ENCODE measurements around the gene SEMA7A.

DNA sequence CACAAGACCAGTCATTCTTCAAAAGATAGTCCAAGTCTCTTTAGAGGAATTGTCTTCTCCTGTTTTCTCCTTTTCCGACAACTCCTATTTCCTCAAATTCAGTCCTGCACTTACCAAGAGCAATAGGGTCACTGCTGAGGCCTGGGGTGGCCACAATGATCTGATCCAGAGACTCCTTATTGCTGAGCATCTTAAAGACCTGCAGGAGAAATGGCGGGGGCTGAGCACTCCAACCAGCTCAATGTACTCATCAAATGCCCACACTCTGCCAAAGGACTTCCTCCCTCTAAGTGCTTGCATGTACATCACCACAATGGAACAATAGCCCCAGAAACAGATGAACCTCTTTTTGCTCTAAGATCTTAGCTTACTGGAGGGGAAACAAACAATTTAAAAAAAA is 17.6 kb upstream of the SEMA7A start:
- TF ChIP-seq POLR2AphosphoS5 (IDR thresholded peaks at IDR 0.05; ENCODE audit: low read depth, low read length), result no peak
- TF ChIP-seq, protein P1, sequence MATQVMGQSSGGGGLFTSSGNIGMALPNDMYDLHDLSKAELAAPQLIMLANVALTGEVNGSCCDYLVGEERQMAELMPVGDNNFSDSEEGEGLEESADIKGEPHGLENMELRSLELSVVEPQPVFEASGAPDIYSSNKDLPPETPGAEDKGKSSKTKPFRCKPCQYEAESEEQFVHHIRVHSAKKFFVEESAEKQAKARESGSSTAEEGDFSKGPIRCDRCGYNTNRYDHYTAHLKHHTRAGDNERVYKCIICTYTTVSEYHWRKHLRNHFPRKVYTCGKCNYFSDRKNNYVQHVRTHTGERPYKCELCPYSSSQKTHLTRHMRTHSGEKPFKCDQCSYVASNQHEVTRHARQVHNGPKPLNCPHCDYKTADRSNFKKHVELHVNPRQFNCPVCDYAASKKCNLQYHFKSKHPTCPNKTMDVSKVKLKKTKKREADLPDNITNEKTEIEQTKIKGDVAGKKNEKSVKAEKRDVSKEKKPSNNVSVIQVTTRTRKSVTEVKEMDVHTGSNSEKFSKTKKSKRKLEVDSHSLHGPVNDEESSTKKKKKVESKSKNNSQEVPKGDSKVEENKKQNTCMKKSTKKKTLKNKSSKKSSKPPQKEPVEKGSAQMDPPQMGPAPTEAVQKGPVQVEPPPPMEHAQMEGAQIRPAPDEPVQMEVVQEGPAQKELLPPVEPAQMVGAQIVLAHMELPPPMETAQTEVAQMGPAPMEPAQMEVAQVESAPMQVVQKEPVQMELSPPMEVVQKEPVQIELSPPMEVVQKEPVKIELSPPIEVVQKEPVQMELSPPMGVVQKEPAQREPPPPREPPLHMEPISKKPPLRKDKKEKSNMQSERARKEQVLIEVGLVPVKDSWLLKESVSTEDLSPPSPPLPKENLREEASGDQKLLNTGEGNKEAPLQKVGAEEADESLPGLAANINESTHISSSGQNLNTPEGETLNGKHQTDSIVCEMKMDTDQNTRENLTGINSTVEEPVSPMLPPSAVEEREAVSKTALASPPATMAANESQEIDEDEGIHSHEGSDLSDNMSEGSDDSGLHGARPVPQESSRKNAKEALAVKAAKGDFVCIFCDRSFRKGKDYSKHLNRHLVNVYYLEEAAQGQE (IDR thresholded peaks at IDR 0.05; ENCODE audit: insufficient read depth in 1 of 2, low read depth in 2 of 2, low read length in 2 of 2), result no peak
- TF ChIP-seq TAF1 (IDR thresholded peaks at IDR 0.05; ENCODE audit: borderline replicate concordance, insufficient read depth, low read length), result no peak
- no peak for TF ChIP-seq SIN3A (IDR thresholded peaks at IDR 0.05; ENCODE audit: borderline replicate concordance, insufficient read depth, low read length)
